Thyroid gland (tissue), 4 donors: ENCODE measurements around the gene CAMSAP2.

Experiments used
- POLR2A ChIP-seq, 2 donors: fragments of 450-650 bp; IDR thresholded peaks; one replicate each; pipeline ENCODE4 v1.6.1; 2017; ENCODE audit warnings: antibody characterized with exemption in 2 of 2, mild to moderate bottlenecking in 2 of 2, moderate library complexity in 1 of 2
- TF ChIP-seq, protein P1 (sequence below), 6 experiments: fragments of 200-600 bp in 3 of 6; fragments of 450-650 bp in 3 of 6; sonication (generic) in 3 of 6; IDR thresholded peaks; one replicate each; pipeline ENCODE4 v1.5.1; 2016 to 2019; ENCODE audit warnings: antibody characterized with exemption in 6 of 6, mild to moderate bottlenecking in 2 of 6, inconsistent platforms in 1 of 6, moderate library complexity in 1 of 6

DNA sequence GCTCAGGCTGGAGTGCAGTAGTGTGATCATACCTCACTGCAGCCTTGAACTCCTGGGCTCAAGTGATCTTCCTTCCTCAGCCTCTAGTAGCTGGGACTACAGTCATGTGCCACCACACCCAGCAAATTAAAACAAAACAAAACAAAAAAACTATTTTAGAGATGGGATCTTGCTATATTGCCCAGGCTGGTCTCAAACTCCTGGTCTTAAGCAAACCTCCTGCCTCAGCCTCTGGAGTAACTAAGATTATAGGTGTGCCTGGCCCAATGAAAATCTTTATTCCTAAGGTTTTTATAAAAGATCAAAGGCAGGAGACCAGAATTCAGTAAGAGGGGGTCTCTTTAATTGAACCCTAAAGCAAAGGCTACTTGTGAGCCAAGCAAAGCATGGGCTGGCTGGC is 166.1 kb downstream of the CAMSAP2 start:
- TF ChIP-seq, protein P1, sequence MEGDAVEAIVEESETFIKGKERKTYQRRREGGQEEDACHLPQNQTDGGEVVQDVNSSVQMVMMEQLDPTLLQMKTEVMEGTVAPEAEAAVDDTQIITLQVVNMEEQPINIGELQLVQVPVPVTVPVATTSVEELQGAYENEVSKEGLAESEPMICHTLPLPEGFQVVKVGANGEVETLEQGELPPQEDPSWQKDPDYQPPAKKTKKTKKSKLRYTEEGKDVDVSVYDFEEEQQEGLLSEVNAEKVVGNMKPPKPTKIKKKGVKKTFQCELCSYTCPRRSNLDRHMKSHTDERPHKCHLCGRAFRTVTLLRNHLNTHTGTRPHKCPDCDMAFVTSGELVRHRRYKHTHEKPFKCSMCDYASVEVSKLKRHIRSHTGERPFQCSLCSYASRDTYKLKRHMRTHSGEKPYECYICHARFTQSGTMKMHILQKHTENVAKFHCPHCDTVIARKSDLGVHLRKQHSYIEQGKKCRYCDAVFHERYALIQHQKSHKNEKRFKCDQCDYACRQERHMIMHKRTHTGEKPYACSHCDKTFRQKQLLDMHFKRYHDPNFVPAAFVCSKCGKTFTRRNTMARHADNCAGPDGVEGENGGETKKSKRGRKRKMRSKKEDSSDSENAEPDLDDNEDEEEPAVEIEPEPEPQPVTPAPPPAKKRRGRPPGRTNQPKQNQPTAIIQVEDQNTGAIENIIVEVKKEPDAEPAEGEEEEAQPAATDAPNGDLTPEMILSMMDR (IDR thresholded peaks at IDR 0.05) = no peak
- no peak for TF ChIP-seq POLR2A (IDR thresholded peaks at IDR 0.05)
